SH-SY5Y (cell line): ENCODE results near the gene GSS.

Source experiments
- GATA2 ChIP-seq: IDR thresholded peaks from 2 replicates; pipeline ENCODE4 v1.6.1; 2011; ENCODE audit warnings: mild to moderate bottlenecking, low read depth, low read length
- GATA3 ChIP-seq: IDR thresholded peaks from 2 replicates; pipeline ENCODE4 v1.6.1; 2011; ENCODE audit warnings: low read depth, mild to moderate bottlenecking, low read length, moderate library complexity

DNA sequence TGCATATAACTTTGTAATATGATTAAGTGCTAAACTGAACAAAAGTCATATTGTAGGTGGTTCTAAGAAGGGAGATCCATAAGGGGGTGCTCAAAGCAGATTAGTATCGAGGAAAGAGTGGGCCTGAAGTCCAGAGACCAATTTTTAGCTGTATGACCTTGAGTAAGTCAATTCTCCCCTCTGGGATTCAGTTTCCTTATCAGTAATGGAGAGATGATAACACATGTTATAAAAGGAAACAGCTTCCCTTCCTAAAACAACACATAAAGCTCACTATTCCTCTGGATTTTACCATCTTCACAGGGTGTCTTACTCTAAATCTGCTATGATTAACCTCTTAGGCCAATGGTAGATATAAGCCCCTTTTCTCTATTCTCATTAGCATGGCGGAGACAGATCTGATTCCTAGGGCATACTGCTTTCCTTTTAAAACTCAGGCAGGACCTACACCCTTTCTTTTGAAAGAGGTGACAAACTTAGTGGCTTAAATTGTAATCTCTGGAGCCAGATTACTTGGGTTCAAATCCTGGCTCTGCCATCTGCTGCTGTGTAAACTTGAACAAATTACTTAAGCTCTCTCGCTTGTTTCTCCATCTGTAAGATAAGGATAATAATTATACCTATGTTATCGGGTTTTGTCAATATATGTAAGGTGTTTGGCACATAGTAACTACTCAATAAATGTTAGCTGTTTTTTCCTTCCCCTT, 39.7 kb downstream of the GSS start:
- TF ChIP-seq GATA2 = no peak
- TF ChIP-seq GATA3 = no peak
